ENCODE results near the gene PLA2G3.

The PLA2G3 gene

DNA sequence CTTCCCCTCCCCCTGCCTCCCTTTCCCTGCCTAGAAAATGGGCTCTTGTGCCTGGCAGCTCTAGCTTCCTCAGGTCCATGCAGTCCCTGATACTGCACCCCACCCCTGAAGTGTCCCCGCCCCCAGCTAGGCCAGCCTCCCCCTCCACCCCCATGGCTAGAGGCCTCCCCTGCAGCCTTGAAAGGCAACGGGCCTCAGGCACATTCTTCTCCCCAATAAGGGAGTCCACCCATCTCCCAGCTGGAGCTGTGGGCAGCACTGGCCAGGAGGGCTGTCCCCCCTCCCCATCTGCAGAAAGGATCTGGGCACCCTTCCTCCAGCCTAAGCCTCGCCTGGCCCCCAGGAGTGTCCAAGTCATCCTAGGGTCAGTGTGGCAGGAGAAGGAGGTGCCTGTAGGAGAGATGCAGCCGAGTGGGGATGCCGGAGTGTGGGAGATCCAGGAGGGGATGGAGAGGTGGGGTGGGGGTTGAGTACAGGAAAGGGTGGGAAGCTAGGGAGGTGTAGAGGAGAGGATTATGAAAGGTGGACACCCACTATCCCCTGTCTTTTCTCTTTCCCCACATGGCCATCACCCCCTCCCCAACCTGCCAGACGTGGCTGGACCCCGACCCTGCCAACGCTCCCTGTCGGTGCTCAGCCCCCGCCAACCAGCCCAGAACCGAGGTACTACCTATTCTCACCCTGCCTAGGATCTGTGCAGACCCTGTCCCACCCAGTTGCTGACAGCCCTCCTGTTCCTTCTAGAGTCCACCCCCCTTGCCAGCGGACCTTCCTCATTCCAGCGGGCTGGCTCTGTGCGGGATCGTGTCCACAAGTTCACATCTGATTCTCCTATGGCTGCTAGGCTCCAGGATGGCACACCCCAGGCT, 49.9 kb downstream of the PLA2G3 start:
- no peak overlapping the region for H3K4me3 ChIP-seq (ENCODE audit: low read depth, low read length)
- TF ChIP-seq, protein P1, sequence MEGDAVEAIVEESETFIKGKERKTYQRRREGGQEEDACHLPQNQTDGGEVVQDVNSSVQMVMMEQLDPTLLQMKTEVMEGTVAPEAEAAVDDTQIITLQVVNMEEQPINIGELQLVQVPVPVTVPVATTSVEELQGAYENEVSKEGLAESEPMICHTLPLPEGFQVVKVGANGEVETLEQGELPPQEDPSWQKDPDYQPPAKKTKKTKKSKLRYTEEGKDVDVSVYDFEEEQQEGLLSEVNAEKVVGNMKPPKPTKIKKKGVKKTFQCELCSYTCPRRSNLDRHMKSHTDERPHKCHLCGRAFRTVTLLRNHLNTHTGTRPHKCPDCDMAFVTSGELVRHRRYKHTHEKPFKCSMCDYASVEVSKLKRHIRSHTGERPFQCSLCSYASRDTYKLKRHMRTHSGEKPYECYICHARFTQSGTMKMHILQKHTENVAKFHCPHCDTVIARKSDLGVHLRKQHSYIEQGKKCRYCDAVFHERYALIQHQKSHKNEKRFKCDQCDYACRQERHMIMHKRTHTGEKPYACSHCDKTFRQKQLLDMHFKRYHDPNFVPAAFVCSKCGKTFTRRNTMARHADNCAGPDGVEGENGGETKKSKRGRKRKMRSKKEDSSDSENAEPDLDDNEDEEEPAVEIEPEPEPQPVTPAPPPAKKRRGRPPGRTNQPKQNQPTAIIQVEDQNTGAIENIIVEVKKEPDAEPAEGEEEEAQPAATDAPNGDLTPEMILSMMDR (IDR thresholded peaks at IDR 0.05; ENCODE audit: borderline replicate concordance, insufficient read depth, low read depth, low read length) = no peak

DNA sequence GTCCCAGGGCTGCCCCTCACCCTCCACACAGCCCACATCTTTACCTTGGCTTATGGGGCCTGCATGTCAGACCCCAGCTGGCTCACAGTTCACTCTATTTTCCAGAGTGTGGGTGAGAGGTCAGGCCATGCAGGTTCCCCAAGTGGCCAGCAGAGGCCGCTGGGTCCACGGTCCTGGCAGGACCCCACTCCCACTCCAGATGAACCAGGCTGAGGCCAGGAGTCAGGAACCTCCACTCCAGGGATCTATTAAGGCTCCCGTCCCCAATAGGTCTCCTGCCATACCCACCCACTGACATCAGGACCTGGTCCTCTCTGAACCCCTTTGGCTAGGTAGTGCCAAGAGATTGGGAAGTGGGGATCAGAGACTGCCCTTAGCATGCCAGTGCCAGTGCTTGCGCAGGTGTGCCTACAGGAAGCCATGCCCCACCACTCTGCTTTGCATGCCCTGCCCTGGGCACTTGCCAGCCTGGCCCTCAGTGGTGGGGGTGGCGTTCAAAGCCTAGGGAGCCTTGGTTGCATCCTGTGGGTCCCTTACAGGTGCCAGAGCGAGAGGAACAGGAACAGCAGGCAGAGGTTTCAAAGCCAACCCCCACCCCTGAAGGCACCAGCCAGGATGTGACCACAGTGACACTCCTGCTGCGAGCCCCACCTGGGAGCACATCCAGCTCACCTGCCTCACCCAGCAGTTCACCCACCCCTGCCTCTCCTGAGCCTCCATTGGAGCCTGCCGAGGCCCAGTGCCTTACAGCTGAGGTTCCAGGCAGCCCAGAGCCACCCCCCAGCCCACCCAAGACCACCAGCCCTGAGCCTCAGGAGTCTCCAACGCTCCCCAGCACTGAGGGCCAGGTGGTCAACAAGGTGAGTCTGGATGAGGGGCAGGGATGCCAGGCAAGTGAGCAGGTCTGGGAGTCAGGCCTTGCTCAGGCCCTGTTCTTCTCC, 50.9 kb downstream of the PLA2G3 start:
- TF ChIP-seq, protein P1 (IDR thresholded peaks at IDR 0.05; ENCODE audit: borderline replicate concordance, insufficient read depth, low read depth, low read length) = peak; percentile 88
- no peak overlapping the region for H3K4me3 ChIP-seq (ENCODE audit: low read depth, low read length)

DNA sequence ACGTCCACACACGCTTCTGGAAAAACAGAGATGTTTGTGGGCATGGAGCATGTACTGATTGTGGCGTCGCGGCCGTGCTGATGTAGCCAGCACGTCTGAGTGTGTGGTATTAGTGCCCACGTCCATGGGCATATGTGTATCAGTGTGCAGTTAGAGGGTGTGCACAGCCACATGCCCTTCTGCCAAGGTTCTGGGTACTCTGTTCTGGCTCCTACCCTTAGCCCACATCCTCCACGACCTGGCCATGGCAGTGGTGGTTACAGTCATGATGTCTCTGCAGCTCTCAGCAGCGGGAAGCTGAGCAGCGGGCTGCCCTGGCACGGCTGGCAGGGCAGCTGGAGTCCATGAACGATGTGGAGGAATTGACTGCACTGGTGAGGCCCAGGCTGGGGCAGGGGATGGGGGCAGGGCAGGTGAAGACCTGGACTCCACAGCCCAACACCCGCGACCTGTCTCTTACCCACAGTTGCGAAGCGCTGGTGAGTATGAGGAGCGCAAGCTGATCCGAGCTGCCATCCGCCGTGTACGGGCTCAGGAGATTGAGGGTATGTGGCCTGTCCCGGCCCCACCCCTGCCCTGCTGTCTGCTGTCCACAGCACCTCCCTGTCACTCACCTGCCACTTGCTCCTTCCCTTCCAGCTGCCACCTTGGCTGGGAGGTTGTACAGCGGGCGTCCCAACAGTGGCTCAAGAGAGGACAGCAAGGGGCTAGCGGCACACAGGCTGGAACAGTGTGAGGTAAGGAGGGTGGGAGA, 51.9 kb downstream of the PLA2G3 start:
- TF ChIP-seq, protein P1 (IDR thresholded peaks at IDR 0.05; ENCODE audit: borderline replicate concordance, insufficient read depth, low read depth, low read length) = no peak
- H3K4me3 ChIP-seq (ENCODE audit: low read depth, low read length) = no peak overlapping the region

DNA sequence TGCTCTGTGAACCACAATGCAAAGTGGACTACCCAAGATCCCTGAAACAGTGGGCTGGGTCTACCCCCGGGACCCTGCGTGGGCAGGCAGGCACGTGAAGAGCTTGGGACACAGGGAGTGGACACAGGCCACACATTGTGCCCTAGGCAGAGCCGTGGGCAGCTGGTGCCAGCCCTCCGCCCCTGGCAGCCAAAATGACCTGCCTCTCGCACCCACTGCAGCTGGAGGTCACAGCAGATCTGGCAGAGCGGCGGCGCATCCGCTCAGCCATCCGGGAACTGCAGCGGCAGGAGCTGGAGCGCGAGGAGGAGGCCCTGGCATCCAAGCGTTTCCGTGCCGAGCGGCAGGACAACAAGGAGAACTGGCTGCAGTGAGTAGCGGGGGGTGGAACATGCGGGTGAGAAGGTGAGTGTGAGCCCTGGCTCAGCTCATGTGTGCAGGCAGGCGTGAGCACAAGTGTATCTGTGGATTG, 52.5 kb downstream of the PLA2G3 start:
- TF ChIP-seq, protein P1 (IDR thresholded peaks at IDR 0.05; ENCODE audit: borderline replicate concordance, insufficient read depth, low read depth, low read length) = no peak

DNA sequence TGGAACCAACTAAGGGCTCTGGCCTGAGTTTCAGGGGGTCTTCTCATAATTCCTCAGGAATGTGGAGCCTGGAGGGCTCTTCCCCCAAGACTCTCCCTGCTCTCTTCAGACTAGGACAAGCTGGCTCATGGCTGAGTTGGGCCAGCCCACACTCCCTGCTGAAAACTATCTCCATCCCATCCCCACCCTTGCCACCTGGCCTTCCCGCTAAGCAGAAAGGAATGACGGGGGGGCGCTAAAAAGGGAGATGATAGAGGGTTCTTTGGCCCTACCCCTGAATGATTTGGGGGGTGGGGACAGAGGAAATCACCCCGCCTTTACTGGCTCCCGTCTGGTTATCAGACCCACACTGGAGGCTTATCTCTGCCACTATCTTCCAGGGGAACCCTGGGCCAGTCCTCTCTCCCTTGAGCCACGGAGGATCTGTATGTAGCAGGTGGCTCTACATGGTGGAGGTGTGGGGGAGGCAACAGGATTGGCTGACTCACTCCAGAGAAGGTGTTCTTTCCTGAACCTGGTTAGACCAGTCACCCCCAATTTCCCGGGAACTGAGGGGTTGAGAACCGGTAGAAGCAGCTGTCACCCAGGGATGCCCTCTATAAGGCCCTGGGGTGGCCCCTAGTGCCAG, 53.5 kb downstream of the PLA2G3 start:
- H3K4me3 ChIP-seq (ENCODE audit: low read depth, low read length) = no peak overlapping the region
- TF ChIP-seq, protein P1 (IDR thresholded peaks at IDR 0.05; ENCODE audit: borderline replicate concordance, insufficient read depth, low read depth, low read length) = no peak

More for the DNA sequence above, 52.5 kb downstream of the PLA2G3 start:
- no peak overlapping the region for H3K4me3 ChIP-seq (ENCODE audit: low read depth, low read length)

DNA sequence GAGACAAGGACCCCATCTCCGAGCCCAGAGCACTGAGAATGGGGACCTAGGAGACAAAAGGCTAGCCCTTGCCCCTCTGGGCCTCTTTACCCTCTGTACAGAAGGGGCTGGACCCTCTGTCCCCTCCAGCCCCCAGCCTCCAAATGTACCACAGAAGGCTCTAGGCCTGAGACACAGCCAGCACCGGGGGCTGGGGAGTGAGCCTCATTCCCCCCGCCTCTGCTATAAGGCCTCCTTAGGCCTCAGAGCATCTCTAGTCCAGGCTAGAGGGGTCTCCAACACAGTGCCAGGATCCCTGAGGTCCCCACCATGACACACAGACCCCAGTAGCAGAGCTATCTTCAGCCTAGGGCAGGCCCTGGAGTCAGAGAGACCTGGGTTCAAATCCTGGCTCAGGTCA, 54.4 kb downstream of the PLA2G3 start:
- H3K4me3 ChIP-seq (ENCODE audit: low read depth, low read length) = peak overlapping the region; percentile 71
- TF ChIP-seq, protein P1 (IDR thresholded peaks at IDR 0.05; ENCODE audit: borderline replicate concordance, insufficient read depth, low read depth, low read length) = no peak

All from GM12875 (cell line).